Transverse colon (tissue), 4 donors: ENCODE data around the gene KIAA1755. TPM values are rescaled to one million over a fixed set of nuclear protein-coding genes. Genes with fewer than 3 reads are reported as not detected.

ENCODE experiments used
- DNase-seq: peaks from one replicate; pipeline ENCODE4 v3.0.0-alpha.2; 2019
- H3K27ac ChIP-seq, 4 donors: fragments of 200-600 bp; sonication (generic); 2 replicates each; pipeline ENCODE4 v1.5.1; 2016 to 2018; ENCODE audit warnings: inconsistent platforms in 4 of 4
- H3K27me3 ChIP-seq: fragments of 200-600 bp; sonication (generic); 2 replicates; pipeline ENCODE4 v1.5.1; 2017; ENCODE audit warnings: inconsistent platforms
- H3K36me3 ChIP-seq, 4 donors: fragments of 200-600 bp; sonication (generic); 2 replicates each; pipeline ENCODE4 v1.5.1; 2017 to 2019; ENCODE audit warnings: inconsistent platforms in 4 of 4
- H3K4me1 ChIP-seq, 4 donors: fragments of 200-600 bp; sonication (generic); 2 replicates each; pipeline ENCODE4 v1.5.1; 2017 to 2020; ENCODE audit warnings: inconsistent platforms in 4 of 4
- H3K4me3 ChIP-seq, 4 donors: fragments of 200-600 bp; sonication (generic); 1 replicate in 1 of 4; 2 replicates in 3 of 4; pipeline versions ENCODE4 v1.5.1 to v1.6.1; 2017 to 2019; ENCODE audit warnings: inconsistent platforms in 4 of 4
- H3K9me3 ChIP-seq, 2 donors: fragments of 200-600 bp; sonication (generic); 2 replicates each; pipeline ENCODE4 v1.5.1; 2017 to 2019; ENCODE audit warnings: inconsistent platforms in 2 of 2
- EP300 ChIP-seq: sonication (generic); formaldehyde crosslinking; IDR thresholded peaks from one replicate; pipeline ENCODE4 v1.6.1; 2017; ENCODE audit warnings: antibody characterized with exemption, low read depth
- POLR2A ChIP-seq: fragments of 450-650 bp; IDR thresholded peaks from one replicate; pipeline ENCODE4 v1.6.1; 2016; ENCODE audit warnings: antibody characterized with exemption, mild to moderate bottlenecking, moderate library complexity
- POLR2AphosphoS5 ChIP-seq, 3 donors: sonication (generic); formaldehyde crosslinking; IDR thresholded peaks; one replicate each; pipeline ENCODE4 v1.6.1; 2016; ENCODE audit warnings: antibody characterized with exemption in 3 of 3
- WGBS, 2 donors: methylation state at CpG; one replicate each; pipeline ENCODE4 v1.1.5; 2018; ENCODE audit warnings: low coverage in 1 of 2; 5-methylcytosine and 5-hydroxymethylcytosine counted together
- in situ Hi-C, 4 donors: fragments of 200-750 bp; cut with MboI; loops; one replicate each; pipeline versions ENCODE4 v1.15.0 to v1.15.1; 2017; ENCODE audit warnings: low sequenced_read_pairs in 3 of 4, low pct_ligation_motif_present in 1 of 4, low pct_unique_long_range_greater_than_20kb in 1 of 4
- intact Hi-C: fragments of 100-400 bp; cut with DNase I; formaldehyde crosslinking; loops from one replicate; pipeline ENCODE4 v1.15.1; 2023; ENCODE audit warnings: low total_unique reads
- total RNA-seq, 4 donors: library from RNA; depleted of rRNA; stranded (reverse); fragments of >200 nt; gene quantifications; one replicate each; pipeline ENCODE4 v1.1.0, GENCODE V29; 2016
- TF ChIP-seq, protein P1 (sequence below), 5 experiments: fragments of 200-600 bp in 3 of 5; fragments of 450-650 bp in 2 of 5; sonication (generic) in 3 of 5; IDR thresholded peaks; 1 replicate in 2 of 5; 2 replicates in 3 of 5; pipeline ENCODE4 v1.5.1; 2016 to 2017; ENCODE audit warnings: antibody characterized with exemption in 5 of 5, inconsistent platforms in 3 of 5, mild to moderate bottlenecking in 2 of 5, moderate library complexity in 1 of 5

Gene KIAA1755
- total RNA-seq, 4 donors from 2014 or later = 1.6 to 20.2 (median 3.7) TPM

DNA sequence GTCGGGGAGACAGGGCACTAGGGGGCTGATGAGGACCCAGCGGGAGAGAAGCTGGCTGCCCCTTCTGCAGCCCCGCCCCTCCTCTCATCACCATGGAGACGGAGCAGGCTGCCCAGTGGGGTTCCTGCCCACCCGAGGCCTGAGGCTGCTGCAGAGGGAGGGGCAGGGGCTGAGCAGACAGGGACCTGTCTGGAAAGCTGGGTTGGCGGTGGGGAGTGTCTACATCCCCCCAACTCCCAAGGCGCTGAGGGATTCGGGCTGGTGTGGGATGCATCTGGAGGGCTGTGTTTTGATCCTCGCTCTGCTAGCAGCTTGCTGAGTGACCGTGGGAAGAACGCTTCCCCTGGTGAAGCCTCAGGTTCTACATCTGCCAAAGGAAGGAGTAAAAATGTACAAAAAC, 42.3 kb upstream of the KIAA1755 start:
- no peaks in the 10 kb centered on the region for H3K36me3 ChIP-seq
- no peak overlapping the region for H3K27ac ChIP-seq
- 34% methylated on average over 11 of the region's 11 CpGs; no CpG with 5 or more reads in 1 of the 2 donors for WGBS, 2 donors
- in situ Hi-C loops (no loop called here), intact Hi-C loops (no loop called here)
- H3K4me1 ChIP-seq = peaks cover 0 to 7% (median 0%) of the 10 kb centered on the region in 4 donors
- TF ChIP-seq POLR2A = no peak
- TF ChIP-seq POLR2AphosphoS5 (IDR thresholded peaks at IDR 0.05) = no peak
- no peak for TF ChIP-seq EP300
- TF ChIP-seq, protein P1, sequence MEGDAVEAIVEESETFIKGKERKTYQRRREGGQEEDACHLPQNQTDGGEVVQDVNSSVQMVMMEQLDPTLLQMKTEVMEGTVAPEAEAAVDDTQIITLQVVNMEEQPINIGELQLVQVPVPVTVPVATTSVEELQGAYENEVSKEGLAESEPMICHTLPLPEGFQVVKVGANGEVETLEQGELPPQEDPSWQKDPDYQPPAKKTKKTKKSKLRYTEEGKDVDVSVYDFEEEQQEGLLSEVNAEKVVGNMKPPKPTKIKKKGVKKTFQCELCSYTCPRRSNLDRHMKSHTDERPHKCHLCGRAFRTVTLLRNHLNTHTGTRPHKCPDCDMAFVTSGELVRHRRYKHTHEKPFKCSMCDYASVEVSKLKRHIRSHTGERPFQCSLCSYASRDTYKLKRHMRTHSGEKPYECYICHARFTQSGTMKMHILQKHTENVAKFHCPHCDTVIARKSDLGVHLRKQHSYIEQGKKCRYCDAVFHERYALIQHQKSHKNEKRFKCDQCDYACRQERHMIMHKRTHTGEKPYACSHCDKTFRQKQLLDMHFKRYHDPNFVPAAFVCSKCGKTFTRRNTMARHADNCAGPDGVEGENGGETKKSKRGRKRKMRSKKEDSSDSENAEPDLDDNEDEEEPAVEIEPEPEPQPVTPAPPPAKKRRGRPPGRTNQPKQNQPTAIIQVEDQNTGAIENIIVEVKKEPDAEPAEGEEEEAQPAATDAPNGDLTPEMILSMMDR (IDR thresholded peaks at IDR 0.05) = no peak
- no peak for DNase-seq
- H3K27me3 ChIP-seq = peaks cover 17% of the 10 kb centered on the region
- H3K4me3 ChIP-seq = no peak overlapping the region
- no peaks in the 10 kb centered on the region for H3K9me3 ChIP-seq

DNA sequence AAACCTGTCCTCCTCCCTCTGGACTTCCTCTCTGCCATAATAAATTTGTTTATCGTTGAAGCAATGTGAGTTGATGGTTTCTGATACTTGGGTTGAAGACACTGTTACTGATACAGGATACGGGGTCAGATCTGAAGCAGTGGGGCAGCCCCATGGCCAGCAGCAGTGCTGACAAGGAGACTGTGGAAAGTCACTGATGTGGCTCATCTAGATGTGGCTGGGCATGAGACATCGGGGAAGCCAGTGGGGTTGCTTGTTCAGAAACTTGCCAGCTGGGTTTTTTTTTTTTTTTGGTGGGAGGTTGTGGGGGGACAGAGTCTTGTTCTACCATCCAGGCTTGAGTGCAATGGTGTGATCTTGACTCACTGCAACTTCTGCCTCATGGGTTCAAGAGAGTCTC, 40.8 kb upstream of the KIAA1755 start:
- Histone ChIP-seq H3K36me3 (no peaks in the 10 kb centered on the region), H3K27me3 (peaks cover 16% of the 10 kb centered on the region), H3K27ac (no peak overlapping the region), H3K9me3 (no peaks in the 10 kb centered on the region), H3K4me1 (peaks cover 0 to 7% (median 0%) of the 10 kb centered on the region in 4 donors), H3K4me3 (no peak overlapping the region)
- 74 to 79% methylated on average over 2 to 3 of the region's 3 CpGs for WGBS, 2 donors
- TF ChIP-seq POLR2A = no peak
- TF ChIP-seq, protein P1 (IDR thresholded peaks at IDR 0.05) = no peak
- TF ChIP-seq POLR2AphosphoS5 (IDR thresholded peaks at IDR 0.05) = no peak
- TF ChIP-seq EP300 = no peak
- intact Hi-C loops (no loop called here), in situ Hi-C loops (no loop called here)
- no peak for DNase-seq

DNA sequence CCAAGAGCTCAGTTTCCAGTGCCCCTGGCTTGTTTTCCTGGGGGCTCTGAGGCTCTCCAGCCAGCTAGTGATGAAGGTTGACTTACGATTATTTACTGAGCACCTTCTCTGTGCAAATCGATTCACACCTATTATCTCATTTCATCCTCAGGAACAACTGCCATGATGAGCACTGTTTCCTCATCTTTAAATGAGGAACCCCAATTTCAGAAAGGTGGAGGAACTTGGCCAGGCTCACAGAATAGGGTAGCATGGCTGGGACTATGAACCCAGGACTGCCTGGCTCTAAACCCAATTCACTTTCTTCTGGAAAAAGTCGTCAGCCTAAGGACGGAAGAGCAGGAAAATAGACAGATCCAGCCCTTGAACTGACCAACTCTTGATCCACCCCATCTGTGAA, 39.9 kb upstream of the KIAA1755 start:
- no peak for TF ChIP-seq EP300
- no peak for TF ChIP-seq POLR2A
- H3K27ac ChIP-seq = no peak overlapping the region
- H3K27me3 ChIP-seq = peaks cover 8% of the 10 kb centered on the region
- no peaks in the 10 kb centered on the region for H3K9me3 ChIP-seq
- H3K4me1 ChIP-seq = peaks cover 0 to 7% (median 0%) of the 10 kb centered on the region in 4 donors
- no peak for DNase-seq
- in situ Hi-C loops (no loop called here), intact Hi-C loops (no loop called here)
- H3K4me3 ChIP-seq = no peak overlapping the region
- H3K36me3 ChIP-seq = no peaks in the 10 kb centered on the region
- WGBS, 2 donors = 80 to 84% methylated on average over 4 of the region's 4 CpGs

DNA sequence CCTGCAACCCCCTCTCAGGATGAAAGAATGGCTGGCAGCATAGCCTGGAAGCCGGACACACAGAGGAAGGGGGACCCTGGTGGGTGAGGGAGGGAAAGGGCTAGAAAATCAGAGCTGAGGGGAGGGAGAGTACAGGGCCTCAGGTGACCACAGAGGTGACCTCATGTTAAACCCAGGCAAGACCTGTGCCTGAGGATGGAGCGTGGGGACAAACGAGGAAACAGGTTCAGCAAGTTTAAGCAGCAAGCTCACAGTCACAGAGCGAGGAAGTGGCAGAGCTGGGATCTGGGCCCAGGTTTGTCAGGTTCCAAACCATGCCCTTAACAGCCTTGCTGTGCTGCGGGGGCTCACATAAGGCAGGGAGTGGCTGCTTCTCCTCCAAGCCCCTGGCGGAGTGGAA, 39.4 kb upstream of the KIAA1755 start:
- peaks cover 5% of the 10 kb centered on the region for H3K27me3 ChIP-seq
- peak overlapping the region in 2 of 4 donors; percentile 71 to 80 for H3K27ac ChIP-seq
- intact Hi-C loops = no loop called here
- H3K4me1 ChIP-seq = peaks cover 0 to 7% (median 0%) of the 10 kb centered on the region in 4 donors
- no peak for DNase-seq
- in situ Hi-C loops = no loop called here
- H3K9me3 ChIP-seq = no peaks in the 10 kb centered on the region
- 53 to 72% methylated on average over 3 to 6 of the region's 6 CpGs for WGBS, 2 donors
- no peak overlapping the region for H3K4me3 ChIP-seq
- H3K36me3 ChIP-seq = no peaks in the 10 kb centered on the region
- TF ChIP-seq POLR2AphosphoS5 (IDR thresholded peaks at IDR 0.05) (no peak), POLR2A (no peak), EP300 (no peak)
- TF ChIP-seq, protein P1 (IDR thresholded peaks at IDR 0.05) = no peak

DNA sequence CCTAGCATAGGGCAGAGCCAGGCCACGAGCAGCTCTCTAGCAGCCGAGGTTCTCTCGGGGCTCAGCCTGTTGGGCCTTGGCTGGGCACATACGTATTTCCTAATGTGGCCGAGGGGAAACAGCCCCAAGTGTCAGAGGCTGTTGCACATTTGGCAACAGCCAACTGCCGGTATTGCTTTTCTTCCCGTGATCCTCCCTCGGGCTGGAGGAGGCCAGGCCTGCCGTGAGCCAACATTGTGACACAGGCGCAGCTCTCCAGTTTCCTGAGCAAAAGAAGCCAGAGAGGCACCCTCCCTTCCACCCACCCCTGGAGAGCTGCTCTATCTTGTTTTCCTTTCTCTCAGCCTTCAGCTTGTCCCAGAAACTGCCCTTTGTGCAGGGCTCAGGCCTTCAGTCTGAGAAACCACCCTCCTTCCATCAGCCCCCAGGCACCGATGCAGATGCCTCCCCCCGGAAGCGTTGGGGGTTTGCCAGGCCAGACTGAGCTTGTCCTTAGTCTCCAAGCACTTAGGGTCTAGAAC, 38.3 kb upstream of the KIAA1755 start:
- WGBS, 2 donors = 50 to 58% methylated on average over 3 to 12 of the region's 13 CpGs

More for the DNA sequence above, 38.3 kb upstream of the KIAA1755 start:
- Histone ChIP-seq H3K36me3 (no peaks in the 10 kb centered on the region), H3K4me1 (peaks cover 0 to 7% (median 0%) of the 10 kb centered on the region in 4 donors), H3K9me3 (no peaks in the 10 kb centered on the region), H3K27me3 (peaks cover 5% of the 10 kb centered on the region), H3K27ac (peak overlapping the region; percentile 38 to 80 (median 64)), H3K4me3 (no peak overlapping the region)
- DNase-seq = peak; percentile 51
- TF ChIP-seq POLR2A (no peak), POLR2AphosphoS5 (IDR thresholded peaks at IDR 0.05) (peak; percentile 26 to 55 (median 42))
- intact Hi-C loops = no loop called here
- in situ Hi-C loops = no loop called here
